Measurements from ENCODE around the gene TCF7L2. TPM values are rescaled to one million over a fixed set of nuclear protein-coding genes. Genes with fewer than 3 reads are reported as not detected.

The TCF7L2 gene
- total RNA-seq, 1 donor from 2014 or later = 109 TPM

GRCh38 chr10:112956631-112957350 is 6.7 kb downstream of the TCF7L2 start:
- DNase-seq (ENCODE audit: low spot score, unreplicated experiment) = no peak
- peak overlapping the region; percentile 94 for H3K27ac Mint-ChIP-seq
- H3K27me3 Mint-ChIP-seq = no peaks in the 10 kb centered on the region
- H3K36me3 Mint-ChIP-seq (ENCODE audit: insufficient read depth) = peaks cover 13% of the 10 kb centered on the region
- H3K4me1 Mint-ChIP-seq (ENCODE audit: low read depth) = peaks cover 79% of the 10 kb centered on the region
- no peaks in the 10 kb centered on the region for H3K9me3 Mint-ChIP-seq (ENCODE audit: low read depth)
- peak overlapping the region; percentile 97 for H3K4me3 Mint-ChIP-seq (ENCODE audit: low read depth)
- no peak for TF ChIP-seq CTCF (IDR thresholded peaks at IDR 0.05; ENCODE audit: unreplicated experiment)

- no peak for TF ChIP-seq CTCF (IDR thresholded peaks at IDR 0.05; ENCODE audit: unreplicated experiment)
- Mint-ChIP-seq H3K27me3 (no peaks in the 10 kb centered on the region), H3K4me1 (ENCODE audit: low read depth) (peaks cover 85% of the 10 kb centered on the region), H3K36me3 (ENCODE audit: insufficient read depth) (peaks cover 17% of the 10 kb centered on the region), H3K9me3 (ENCODE audit: low read depth) (no peaks in the 10 kb centered on the region), H3K4me3 (ENCODE audit: low read depth) (peak overlapping the region; percentile 97), H3K27ac (peak overlapping the region; percentile 94)
- no peak for DNase-seq (ENCODE audit: low spot score, unreplicated experiment)
These were observed 7.6 kb downstream of the TCF7L2 start for GRCh38 chr10:112957640-112958092.

- Mint-ChIP-seq H3K27ac (peak overlapping the region; percentile 94), H3K4me1 (ENCODE audit: low read depth) (peaks cover 85% of the 10 kb centered on the region), H3K27me3 (no peaks in the 10 kb centered on the region), H3K9me3 (ENCODE audit: low read depth) (no peaks in the 10 kb centered on the region), H3K4me3 (ENCODE audit: low read depth) (peak overlapping the region; percentile 40), H3K36me3 (ENCODE audit: insufficient read depth) (peaks cover 16% of the 10 kb centered on the region)
- no peak for TF ChIP-seq CTCF (IDR thresholded peaks at IDR 0.05; ENCODE audit: unreplicated experiment)
- no peak for DNase-seq (ENCODE audit: low spot score, unreplicated experiment)
These were observed 8.4 kb downstream of the TCF7L2 start for GRCh38 chr10:112958275-112958995.

GRCh38 chr10:112959207-112959838 is 9.3 kb downstream of the TCF7L2 start:
- TF ChIP-seq CTCF (IDR thresholded peaks at IDR 0.05; ENCODE audit: unreplicated experiment) = no peak
- DNase-seq (ENCODE audit: low spot score, unreplicated experiment) = no peak
- H3K27me3 Mint-ChIP-seq = no peaks in the 10 kb centered on the region
- peaks cover 18% of the 10 kb centered on the region for H3K36me3 Mint-ChIP-seq (ENCODE audit: insufficient read depth)
- H3K27ac Mint-ChIP-seq = peak overlapping the region; percentile 8
- H3K4me3 Mint-ChIP-seq (ENCODE audit: low read depth) = no peak overlapping the region
- H3K9me3 Mint-ChIP-seq (ENCODE audit: low read depth) = no peaks in the 10 kb centered on the region
- peaks cover 86% of the 10 kb centered on the region for H3K4me1 Mint-ChIP-seq (ENCODE audit: low read depth)

- no peaks in the 10 kb centered on the region for H3K9me3 Mint-ChIP-seq (ENCODE audit: low read depth)
- peaks cover 23% of the 10 kb centered on the region for H3K36me3 Mint-ChIP-seq (ENCODE audit: insufficient read depth)
- peak overlapping the region; percentile 76 for H3K27ac Mint-ChIP-seq
- no peak for TF ChIP-seq CTCF (IDR thresholded peaks at IDR 0.05; ENCODE audit: unreplicated experiment)
- no peaks in the 10 kb centered on the region for H3K27me3 Mint-ChIP-seq
- H3K4me3 Mint-ChIP-seq (ENCODE audit: low read depth) = no peak overlapping the region
- H3K4me1 Mint-ChIP-seq (ENCODE audit: low read depth) = peaks cover 84% of the 10 kb centered on the region
- DNase-seq (ENCODE audit: low spot score, unreplicated experiment) = no peak
These were observed 10.2 kb downstream of the TCF7L2 start for GRCh38 chr10:112960151-112960681.
